ENCODE results near the gene S100PBP.
A peak's percentile ranks its signal among the peaks of the same experiment; 100 is the strongest.

S100PBP gene

DNA sequence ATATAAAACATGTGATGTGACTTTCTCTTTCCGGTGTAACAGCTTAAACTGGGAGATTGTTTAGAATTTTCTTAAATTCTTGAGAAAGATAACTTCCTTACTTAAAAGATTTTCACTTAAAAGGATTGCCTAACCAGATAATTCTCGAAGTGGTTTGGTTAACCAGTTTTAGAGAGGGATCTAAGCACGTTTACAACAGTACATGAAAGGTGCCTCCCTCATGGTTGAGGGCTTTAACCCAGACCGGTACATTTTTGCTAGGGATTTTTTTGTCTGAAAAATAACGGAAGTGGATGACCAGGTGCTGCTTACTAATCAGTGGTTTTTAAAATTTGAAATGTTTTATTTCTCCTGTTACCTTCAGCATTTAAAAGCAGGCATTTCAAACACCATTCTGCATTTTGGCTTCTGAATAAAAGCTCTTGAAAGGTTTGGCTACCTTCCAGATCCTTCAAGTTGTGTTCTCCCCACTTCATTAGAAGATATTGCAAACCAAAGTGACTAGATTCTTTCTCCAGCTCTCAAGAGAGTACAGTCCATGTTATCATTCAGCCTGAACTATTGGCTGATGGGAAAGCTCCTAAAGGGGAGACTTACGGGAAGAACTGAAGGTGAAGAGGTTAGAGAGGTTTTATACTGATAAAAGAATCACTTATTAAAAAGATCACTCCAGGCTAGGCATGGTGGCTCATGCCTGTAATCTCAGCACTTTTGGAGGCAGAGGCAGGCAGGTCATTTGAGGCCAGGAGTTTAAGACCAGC is 12.8 kb downstream of the S100PBP start:
- DNase-seq (ENCODE audit: low spot score): no peak

- DNase-seq (ENCODE audit: low spot score): no peak
These were observed 14.4 kb downstream of the S100PBP start for GRCh38 chr1:32831878-32832277.

- DNase-seq (ENCODE audit: low spot score): no peak
These were observed 31.1 kb downstream of the S100PBP start for GRCh38 chr1:32848354-32849063.

DNA sequence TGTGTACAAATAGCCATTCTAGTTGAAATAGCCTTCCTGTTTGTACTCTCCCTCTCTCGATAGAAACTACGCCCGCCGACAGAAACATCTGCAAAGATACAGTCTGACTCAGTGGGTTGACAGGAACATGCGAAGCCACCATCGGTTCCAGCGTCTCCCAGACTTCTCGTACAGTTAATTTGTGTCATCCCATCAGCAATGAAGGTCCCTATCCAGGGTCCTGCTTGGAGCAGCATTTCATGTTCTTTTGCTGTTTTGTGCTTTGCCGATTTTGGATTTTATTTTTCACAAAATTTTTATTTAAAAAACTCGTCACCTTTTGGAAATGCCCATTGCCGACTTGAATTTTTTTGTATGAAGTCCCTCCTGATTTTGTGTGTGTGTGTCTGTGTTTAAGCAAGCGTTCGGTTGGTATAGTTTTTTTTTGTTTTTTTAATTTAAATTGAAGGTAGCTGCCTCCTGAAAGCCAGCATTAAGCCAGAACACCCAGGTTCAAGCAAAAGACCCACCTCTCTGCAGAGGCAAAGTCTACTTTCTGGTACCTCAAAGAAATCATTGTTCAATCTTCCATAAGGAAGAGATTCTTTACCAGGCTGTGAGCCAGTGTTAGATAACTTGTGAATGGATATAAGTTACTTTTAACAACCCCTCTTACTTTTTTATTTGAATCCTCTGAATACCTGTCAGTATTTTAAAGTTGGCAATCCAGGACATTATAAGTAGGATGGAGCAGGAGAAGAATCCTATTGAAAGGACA is 38.6 kb downstream of the S100PBP start:
- DNase-seq (ENCODE audit: low spot score): no peak

GRCh38 chr1:32858136-32858535 is 40.7 kb downstream of the S100PBP start:
- DNase-seq (ENCODE audit: low spot score): no peak

DNA sequence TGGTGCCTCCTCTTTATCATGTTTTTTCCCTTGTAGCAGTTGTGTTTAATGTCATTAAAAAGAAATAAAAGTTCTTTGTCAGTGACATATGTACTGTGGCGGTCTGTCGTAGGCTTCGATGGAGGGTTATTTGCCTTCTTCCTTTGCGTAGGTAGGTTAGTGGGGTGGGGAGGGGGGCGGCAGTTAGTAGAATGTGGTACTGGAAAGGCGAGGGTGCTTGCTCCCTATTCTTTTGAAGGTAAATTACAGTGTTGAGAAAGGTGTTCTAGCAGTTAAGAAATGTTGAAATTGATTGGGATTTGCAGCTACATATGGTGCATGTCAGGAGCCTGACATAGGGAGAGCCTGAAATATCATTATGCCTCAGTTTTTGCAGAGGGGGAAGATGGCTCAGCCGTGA is 41.3 kb downstream of the S100PBP start:
- no peak for DNase-seq (ENCODE audit: low spot score)

- DNase-seq (ENCODE audit: low spot score): no peak
These were observed 42.5 kb downstream of the S100PBP start for GRCh38 chr1:32859915-32860314.

DNA sequence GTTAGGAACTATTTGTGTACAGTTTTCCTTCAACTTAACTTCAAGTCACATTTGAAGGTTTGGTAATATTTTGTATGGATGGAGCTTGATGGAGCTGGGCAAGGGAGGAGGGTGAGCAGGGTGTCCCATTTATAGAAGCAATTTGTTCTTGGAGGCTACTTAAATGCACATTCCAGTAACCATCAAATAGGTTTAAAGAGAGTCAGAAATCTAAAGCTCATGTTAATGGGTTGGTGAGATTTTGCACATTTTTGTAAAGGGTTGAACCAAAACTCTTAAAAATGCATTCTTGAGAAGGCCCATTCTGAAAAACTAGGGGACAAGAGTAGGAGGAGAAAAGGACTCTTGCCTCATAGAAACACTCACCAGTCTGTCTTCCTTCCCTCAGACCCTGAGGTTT is 43.1 kb downstream of the S100PBP start:
- DNase-seq (ENCODE audit: low spot score): no peak

DNA sequence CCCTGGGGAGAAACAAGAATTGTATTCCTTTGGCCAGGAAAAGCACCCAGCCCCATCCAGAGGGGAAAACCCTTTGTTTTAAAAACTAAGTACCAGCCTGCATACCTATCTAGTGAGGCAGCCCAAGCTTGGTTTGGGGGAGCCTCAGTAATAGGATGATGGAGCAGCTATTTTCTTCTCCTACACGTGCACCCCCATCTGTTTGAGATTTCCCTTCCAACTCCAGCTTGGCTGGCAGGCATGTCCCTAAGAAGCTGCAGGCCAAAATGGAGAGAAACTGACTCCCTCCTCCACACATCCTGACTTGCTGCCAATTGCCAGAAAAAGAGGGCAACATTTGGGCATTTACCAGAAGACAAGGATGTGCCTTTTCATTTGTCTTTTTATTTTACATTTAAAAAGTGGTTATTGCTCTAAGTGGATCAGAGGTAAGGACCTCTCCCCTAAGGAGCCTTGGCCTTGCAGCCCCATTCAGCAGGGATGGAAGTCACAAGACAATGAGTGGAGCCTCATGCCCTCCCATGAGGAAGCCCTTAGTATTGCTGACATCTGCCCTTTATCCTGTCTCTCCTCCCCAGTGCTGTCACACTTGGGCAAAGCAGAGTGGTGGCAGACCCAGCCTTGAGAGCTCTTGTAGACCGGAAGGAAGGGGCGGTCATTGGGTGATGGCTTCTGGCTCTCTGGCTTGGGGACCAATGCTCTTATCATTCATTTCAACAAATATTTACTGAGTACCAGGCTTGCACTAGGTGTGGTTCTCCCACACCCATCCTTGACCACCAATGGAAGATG is 44.6 kb downstream of the S100PBP start:
- peak; percentile 38 for DNase-seq (ENCODE audit: low spot score)

GRCh38 chr1:32863218-32863880 is 45.9 kb downstream of the S100PBP start:
- no peak for DNase-seq (ENCODE audit: low spot score)

DNA sequence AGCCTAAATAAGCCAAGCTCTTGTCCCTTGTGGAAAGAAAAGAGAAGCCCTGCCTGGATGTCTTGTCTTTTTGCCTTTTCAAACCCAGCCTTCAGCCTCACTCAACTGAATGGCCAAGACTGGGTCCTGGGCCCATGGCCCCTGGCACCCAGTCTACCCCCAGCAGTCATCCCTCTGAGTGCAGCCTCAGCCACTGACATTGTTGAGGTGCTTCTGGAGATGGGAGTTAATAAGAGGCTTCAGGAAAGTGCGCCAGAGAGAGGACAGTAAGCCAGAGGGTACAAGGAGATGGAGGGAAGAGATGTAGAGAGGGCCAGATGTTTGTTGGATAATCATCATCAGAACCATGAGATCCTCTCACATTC is 46.4 kb downstream of the S100PBP start:
- DNase-seq (ENCODE audit: low spot score): no peak

DNA sequence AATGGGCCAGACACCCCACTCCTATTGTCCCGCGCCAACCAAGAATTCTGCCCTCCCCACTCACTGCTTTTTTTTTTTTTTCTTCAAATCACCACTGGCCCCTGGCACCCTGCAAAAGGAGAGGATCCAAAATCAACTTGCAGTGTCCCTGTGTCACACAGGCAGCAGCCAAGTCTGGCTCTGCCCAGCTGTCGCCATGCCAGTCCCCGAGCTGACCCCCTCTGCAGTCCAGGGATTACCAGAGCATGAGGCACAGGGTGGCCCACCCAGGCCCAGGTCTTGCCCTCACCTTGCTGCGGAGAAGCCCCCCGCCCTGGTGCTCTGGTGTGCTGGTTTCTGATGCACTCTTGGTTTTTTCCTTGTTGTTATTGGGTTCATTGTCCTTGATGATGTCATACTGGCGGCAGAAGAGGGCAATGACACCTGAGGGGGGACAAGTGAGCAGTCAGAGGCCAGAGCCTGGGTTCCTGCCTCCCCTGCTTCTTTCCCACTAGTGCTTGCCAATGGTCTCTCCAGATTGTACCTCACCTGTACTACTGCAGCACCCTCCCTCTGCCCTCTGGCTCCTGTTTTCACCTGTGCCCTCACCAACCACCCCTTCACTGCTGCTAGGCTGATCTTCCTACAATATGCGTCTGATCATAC is 47.0 kb downstream of the S100PBP start:
- DNase-seq (ENCODE audit: low spot score): no peak

DNA sequence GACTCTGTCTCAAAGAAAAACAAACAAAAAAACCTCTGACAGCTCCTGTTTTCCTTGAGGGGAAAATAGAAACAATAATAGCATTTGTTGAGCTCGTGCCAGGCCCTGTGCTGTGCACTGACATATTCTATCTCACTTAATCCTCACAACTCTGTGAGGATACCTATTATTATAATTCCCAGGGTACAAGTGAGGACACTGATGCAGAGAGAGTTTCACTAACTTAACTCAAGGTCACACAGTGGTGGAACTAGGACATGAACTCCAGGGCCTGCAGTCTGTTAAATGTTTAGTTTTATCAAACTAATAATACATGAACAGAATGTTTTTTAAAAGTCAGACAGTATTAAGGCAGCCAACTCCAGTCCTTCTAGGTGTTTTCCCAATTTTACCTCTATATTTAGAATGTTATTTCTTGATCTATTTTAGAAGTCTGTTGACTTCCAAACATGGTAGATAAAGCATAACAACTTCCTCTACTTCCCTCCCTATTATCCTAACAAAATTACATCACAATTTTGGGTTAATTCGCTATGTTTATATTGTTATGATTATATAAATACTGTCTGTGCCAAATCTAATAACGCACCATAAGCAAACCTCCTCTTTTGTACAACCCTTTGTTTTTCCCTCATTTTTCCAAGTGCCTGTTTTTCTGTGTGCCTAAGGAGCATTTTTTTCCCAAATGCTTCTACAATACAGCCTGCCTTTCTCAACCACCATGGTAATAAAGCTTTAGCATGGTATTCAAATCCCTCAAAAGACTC is 48.4 kb downstream of the S100PBP start:
- no peak for DNase-seq (ENCODE audit: low spot score)

DNA sequence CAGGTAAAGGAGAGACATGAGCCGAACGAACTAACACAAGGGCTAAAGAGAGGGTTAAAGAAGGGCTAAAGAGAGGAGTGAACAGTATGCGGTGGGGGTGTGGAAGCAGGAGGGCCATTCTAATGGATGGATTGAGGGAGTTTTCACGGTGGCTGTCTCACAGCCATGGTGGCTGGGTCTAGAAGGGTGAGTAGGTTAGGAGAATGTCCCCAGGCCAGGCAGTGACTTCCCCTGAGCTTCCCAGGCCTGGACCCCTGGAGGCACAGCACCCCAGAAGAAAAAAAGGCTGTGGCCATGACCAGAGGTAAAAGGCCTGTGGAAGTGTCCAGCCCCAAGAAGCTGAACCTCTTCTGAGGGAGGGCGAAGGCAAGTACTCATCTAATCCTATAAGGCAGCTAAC is 49.7 kb downstream of the S100PBP start:
- no peak for DNase-seq (ENCODE audit: low spot score)

DNA sequence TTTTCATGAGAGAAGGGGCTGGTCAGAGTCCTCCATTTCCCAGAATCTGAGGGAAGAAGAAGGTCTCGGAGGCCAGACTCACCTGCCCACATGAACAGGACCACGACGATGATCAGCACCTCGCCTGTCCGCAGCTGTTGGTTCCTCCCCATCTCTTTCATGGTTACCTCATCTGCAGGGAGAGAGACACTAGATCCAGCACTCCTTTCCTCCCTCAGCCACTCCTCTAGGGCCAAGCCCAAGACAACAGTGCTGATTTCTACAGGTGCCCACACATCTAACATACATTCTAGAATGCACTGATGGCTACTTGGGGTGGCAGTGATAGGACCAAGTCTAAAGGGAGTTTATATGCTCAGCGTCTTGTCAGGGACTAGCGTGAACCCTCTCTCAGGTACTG is 50.2 kb downstream of the S100PBP start:
- no peak for DNase-seq (ENCODE audit: low spot score)

DNA sequence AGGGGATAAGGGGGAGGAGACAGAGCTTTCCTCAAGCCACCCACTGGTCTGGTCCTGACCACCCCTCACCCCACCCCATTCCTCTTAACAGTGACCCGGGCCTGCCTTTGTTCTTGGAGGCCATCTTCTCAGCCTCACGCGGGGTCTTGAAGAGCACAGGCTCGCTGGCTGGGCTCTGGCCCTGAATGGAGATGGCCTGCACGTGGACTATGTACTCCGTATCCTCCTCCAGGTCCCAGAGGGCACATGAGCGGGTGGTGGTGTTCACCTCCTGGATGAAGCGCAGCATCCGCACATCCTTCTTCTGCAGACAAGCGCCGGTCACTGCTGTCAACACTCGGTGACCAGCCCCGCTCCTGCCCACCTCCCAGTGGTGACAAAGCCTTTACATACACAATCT is 50.6 kb downstream of the S100PBP start:
- DNase-seq (ENCODE audit: low spot score): no peak

- DNase-seq (ENCODE audit: low spot score): no peak
These were observed 51.5 kb downstream of the S100PBP start for GRCh38 chr1:32868806-32869455.

- DNase-seq (ENCODE audit: low spot score): no peak
These were observed 52.6 kb downstream of the S100PBP start for GRCh38 chr1:32869923-32870614.
